Measurements from ENCODE around the gene AGL. TPM values are rescaled to one million over a fixed set of nuclear protein-coding genes. Genes with fewer than 3 reads are reported as not detected.

Gene AGL
- total and polyA plus RNA-seq, 11 donors, result 18.1 to 70.4 (median 49.8) TPM

GRCh38 chr1:99945174-99945573 is 95.0 kb downstream of the AGL start:
- ATAC-seq (no peak), DNase-seq (no peak)
- peaks cover 0 to 10% (median 0%) of the 10 kb centered on the region in 12 donors for H3K4me1 ChIP-seq
- 79 to 88% (median 86%) methylated on average over 1 of the region's 1 CpG for WGBS, 4 donors
- H3K27me3 ChIP-seq, result no peaks in the 10 kb centered on the region
- intact Hi-C loops (cut with DNase I), result no loop called here
- H3K36me3 ChIP-seq, result no peaks in the 10 kb centered on the region
- H3K4me3 ChIP-seq, result no peak overlapping the region
- H3K27ac ChIP-seq, result no peak overlapping the region
- TF ChIP-seq POLR2A (IDR thresholded peaks at IDR 0.05), result no peak
- no peak for TF ChIP-seq CTCF (IDR thresholded peaks at IDR 0.05)
- H3K9me3 ChIP-seq, result no peaks in the 10 kb centered on the region

GRCh38 chr1:99950486-99950885 is 100.3 kb downstream of the AGL start:
- 62 to 68% (median 65%) methylated on average over 3 of the region's 3 CpGs for WGBS, 4 donors
- ATAC-seq (no peak), DNase-seq (no peak)
- intact Hi-C loops (cut with DNase I), result no loop called here
- peaks cover 0 to 5% (median 0%) of the 10 kb centered on the region in 12 donors for H3K9me3 ChIP-seq
- no peak overlapping the region for H3K4me3 ChIP-seq
- no peak for TF ChIP-seq POLR2A (IDR thresholded peaks at IDR 0.05)
- no peak for TF ChIP-seq CTCF (IDR thresholded peaks at IDR 0.05)
- H3K4me1 ChIP-seq, result no peaks in the 10 kb centered on the region
- H3K36me3 ChIP-seq, result no peaks in the 10 kb centered on the region
- H3K27me3 ChIP-seq, result no peaks in the 10 kb centered on the region
- no peak overlapping the region for H3K27ac ChIP-seq

- Histone ChIP-seq H3K36me3 (no peaks in the 10 kb centered on the region), H3K4me1 (no peaks in the 10 kb centered on the region), H3K4me3 (no peak overlapping the region), H3K27me3 (no peaks in the 10 kb centered on the region), H3K9me3 (peaks cover 0 to 9% (median 0%) of the 10 kb centered on the region in 12 donors), H3K27ac (no peak overlapping the region)
- ATAC-seq (no peak), DNase-seq (no peak)
- WGBS, 4 donors, result 76 to 90% (median 85%) methylated on average over 1 of the region's 1 CpG
- intact Hi-C loops (cut with DNase I), result no loop called here
- TF ChIP-seq CTCF (IDR thresholded peaks at IDR 0.05) (no peak), POLR2A (IDR thresholded peaks at IDR 0.05) (no peak)
Observed at GRCh38 chr1:99952522-99952921, 102.4 kb downstream of the AGL start.

- no peaks in the 10 kb centered on the region for H3K36me3 ChIP-seq
- no peak overlapping the region for H3K27ac ChIP-seq
- no peak for TF ChIP-seq POLR2A (IDR thresholded peaks at IDR 0.05)
- no peak for TF ChIP-seq CTCF (IDR thresholded peaks at IDR 0.05)
- intact Hi-C loops (cut with DNase I), result no loop called here
- no peak overlapping the region for H3K4me3 ChIP-seq
- H3K4me1 ChIP-seq, result no peaks in the 10 kb centered on the region
- whole genome bisulfite sequencing, 4 donors, result 83 to 92% (median 87%) methylated on average over 3 of the region's 3 CpGs
- no peaks in the 10 kb centered on the region for H3K27me3 ChIP-seq
- peaks cover 0 to 9% (median 0%) of the 10 kb centered on the region in 12 donors for H3K9me3 ChIP-seq
- DNase-seq (no peak), ATAC-seq (no peak)
Observed at GRCh38 chr1:99955375-99955774, 105.2 kb downstream of the AGL start.
